ENCODE data around the gene ST6GALNAC5.

Gene ST6GALNAC5

GRCh38 chr1:76998582-76999223, 131.4 kb downstream of the ST6GALNAC5 start:
- no peak for TF ChIP-seq CTCF (IDR thresholded peaks at IDR 0.05)
- no peak for DNase-seq (ENCODE audit: low spot score)
- no peak overlapping the region for H3K4me3 ChIP-seq
- no peak overlapping the region for H3K27ac ChIP-seq

- no peak for DNase-seq (ENCODE audit: low spot score)
- no peak overlapping the region for H3K4me3 ChIP-seq
- TF ChIP-seq CTCF (IDR thresholded peaks at IDR 0.05): no peak
- H3K27ac ChIP-seq: no peak overlapping the region
Measured at GRCh38 chr1:77007675-77008074, 140.4 kb downstream of the ST6GALNAC5 start.

- TF ChIP-seq CTCF (IDR thresholded peaks at IDR 0.05): no peak
- H3K4me3 ChIP-seq: no peak overlapping the region
- DNase-seq (ENCODE audit: low spot score): no peak
- H3K27ac ChIP-seq: no peak overlapping the region
Measured at GRCh38 chr1:77010937-77011336, 143.7 kb downstream of the ST6GALNAC5 start.

GRCh38 chr1:77012066-77012465, 144.8 kb downstream of the ST6GALNAC5 start:
- H3K27ac ChIP-seq: no peak overlapping the region
- no peak for TF ChIP-seq CTCF (IDR thresholded peaks at IDR 0.05)
- H3K4me3 ChIP-seq: no peak overlapping the region
- DNase-seq (ENCODE audit: low spot score): no peak

- TF ChIP-seq CTCF (IDR thresholded peaks at IDR 0.05): no peak
Measured at GRCh38 chr1:77014073-77014788, 147.0 kb downstream of the ST6GALNAC5 start.

GRCh38 chr1:77015748-77016341, 148.6 kb downstream of the ST6GALNAC5 start:
- DNase-seq (ENCODE audit: low spot score): no peak
- H3K27ac ChIP-seq: no peak overlapping the region
- no peak overlapping the region for H3K4me3 ChIP-seq
- TF ChIP-seq CTCF (IDR thresholded peaks at IDR 0.05): no peak

More at GRCh38 chr1:77014073-77014788, 147.0 kb downstream of the ST6GALNAC5 start:
- Histone ChIP-seq H3K4me3 (no peak overlapping the region), H3K27ac (no peak overlapping the region)
- DNase-seq (ENCODE audit: low spot score): no peak
